ENCODE measurements around the gene CLDN19. TPM values are rescaled to one million over a fixed set of nuclear protein-coding genes. Genes with fewer than 3 reads are reported as not detected.

CLDN19 gene
- total RNA-seq, 1 experiment from 2014 or later = not detected

- DNase-seq (ENCODE audit: low read depth, low spot score) = no peak
- peak overlapping the region; percentile 81 for H3K9ac ChIP-seq (ENCODE audit: low read length)
- no peaks in the 10 kb centered on the region for H3K9me3 ChIP-seq (ENCODE audit: control insufficient read depth in 1 of 2, insufficient read depth in 1 of 2, low read depth in 1 of 2, low read length in 2 of 2)
- no peaks in the 10 kb centered on the region for H3K9me2 ChIP-seq (ENCODE audit: insufficient read depth)
- peaks cover 19% of the 10 kb centered on the region for H3K79me2 ChIP-seq (ENCODE audit: insufficient read depth, low read length)
- H3K27me3 ChIP-seq (ENCODE audit: insufficient read depth, low read length) = no peaks in the 10 kb centered on the region
- H3K36me3 ChIP-seq (ENCODE audit: control insufficient read depth in 1 of 2, insufficient read depth in 2 of 2, low read length in 2 of 2) = no peaks in the 10 kb centered on the region
- BruUV-seq (replicated peaks) = TSS peak; percentile 68
- no peak for ATAC-seq
- H3K4me3 ChIP-seq (replicated peaks in 1 of 2; ENCODE audit: low read depth in 1 of 2, low read length in 2 of 2) = peak overlapping the region; percentile 76 to 84
- TF ChIP-seq POLR2A (IDR thresholded peaks at IDR 0.05; ENCODE audit: borderline replicate concordance, extremely low read depth, insufficient read depth, insufficient read length) (no peak), SIN3A (IDR thresholded peaks at IDR 0.05; ENCODE audit: low read depth) (no peak), SRF (IDR thresholded peaks at IDR 0.05; ENCODE audit: low read depth) (no peak), FOSL1 (IDR thresholded peaks at IDR 0.05; ENCODE audit: low read depth) (no peak), EZH2phosphoT487 (IDR thresholded peaks at IDR 0.05; ENCODE audit: borderline replicate concordance) (no peak), ZBTB33 (IDR thresholded peaks at IDR 0.05; ENCODE audit: extremely low read depth, insufficient replicate concordance, low read length) (no peak), SP1 (IDR thresholded peaks at IDR 0.05; ENCODE audit: low read depth) (no peak), ZNF274 (IDR thresholded peaks at IDR 0.05; ENCODE audit: low read depth, low read length) (no peak)
- ChIA-PET RAD21 (ENCODE audit: low non-redundant PET in 1 of 2, low total read pairs in 2 of 2, uncharacterized antibody in 2 of 2, unreplicated experiment in 2 of 2) (no interaction called here), CTCF (interaction anchor here (3.4 kb wide), 1 partner anchor 10 kb away, joined by 23 read pairs; no protein-coding TSS in a partner anchor), POLR2A (no interaction called here)
- H3K27ac ChIP-seq (ENCODE audit: low read depth, low read length) = no peak overlapping the region
- no peaks in the 10 kb centered on the region; the same call in 1 of the 2 replicates for H4K20me1 ChIP-seq (ENCODE audit: insufficient read depth)
- H3K4me1 ChIP-seq (ENCODE audit: control insufficient read depth in 1 of 2, insufficient read depth in 2 of 2, low read length in 2 of 2) = peaks cover 11 to 18% of the 10 kb centered on the region in 2 experiments; a peak in 3 of 4 replicates
- H2AFZ ChIP-seq (ENCODE audit: low read depth, low read length, poor library complexity, severe bottlenecking) = no peak overlapping the region
- intact Hi-C loops (cut with micrococcal nuclease) = loop anchor here (10.0 kb wide), 1 partner anchor 1423 kb away; no protein-coding TSS in a partner anchor
- H3K4me2 ChIP-seq (ENCODE audit: low read length) = peak overlapping the region; percentile 77
These were observed 28.1 kb upstream of the CLDN19 start for GRCh38 chr1:42768172-42768571.
